22Rv1 (cell line): Measurements from ENCODE around the gene CHST8.

Experiments
- H3K27ac ChIP-seq: fragments of 450-650 bp; 2 replicates; pipeline ENCODE4 v1.5.1; 2017
- ZFX ChIP-seq: fragments of 450-650 bp; IDR thresholded peaks from 2 replicates; pipeline ENCODE4 v1.6.1; 2017; ENCODE audit warnings: antibody characterized with exemption, borderline replicate concordance
- TF ChIP-seq, protein P1 (sequence below): fragments of 450-650 bp; IDR thresholded peaks from 2 replicates; pipeline ENCODE4 v1.5.1; 2017; ENCODE audit warnings: mild to moderate bottlenecking

Gene CHST8

DNA sequence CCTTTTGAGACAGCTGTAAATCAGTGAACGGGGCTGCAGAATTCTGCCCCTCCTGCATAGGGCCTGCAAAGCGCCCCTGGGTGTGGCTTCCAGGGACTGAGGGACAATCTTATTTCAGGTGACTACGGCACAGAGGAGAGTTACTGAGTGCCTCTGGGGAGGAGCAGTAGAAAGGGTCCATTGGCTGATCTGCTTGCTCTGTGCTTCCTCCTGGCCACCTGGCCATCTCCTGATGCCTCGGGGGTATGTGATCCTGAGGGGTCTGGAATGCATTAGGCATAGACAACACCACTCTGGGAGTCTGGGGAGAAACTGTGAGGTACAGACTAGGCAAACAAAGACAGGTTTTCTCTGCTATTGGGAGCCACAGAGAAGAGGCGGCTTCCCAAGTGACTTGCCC lies 177.7 kb downstream of the CHST8 start:
- H3K27ac ChIP-seq: no peak overlapping the region
- TF ChIP-seq, protein P1, sequence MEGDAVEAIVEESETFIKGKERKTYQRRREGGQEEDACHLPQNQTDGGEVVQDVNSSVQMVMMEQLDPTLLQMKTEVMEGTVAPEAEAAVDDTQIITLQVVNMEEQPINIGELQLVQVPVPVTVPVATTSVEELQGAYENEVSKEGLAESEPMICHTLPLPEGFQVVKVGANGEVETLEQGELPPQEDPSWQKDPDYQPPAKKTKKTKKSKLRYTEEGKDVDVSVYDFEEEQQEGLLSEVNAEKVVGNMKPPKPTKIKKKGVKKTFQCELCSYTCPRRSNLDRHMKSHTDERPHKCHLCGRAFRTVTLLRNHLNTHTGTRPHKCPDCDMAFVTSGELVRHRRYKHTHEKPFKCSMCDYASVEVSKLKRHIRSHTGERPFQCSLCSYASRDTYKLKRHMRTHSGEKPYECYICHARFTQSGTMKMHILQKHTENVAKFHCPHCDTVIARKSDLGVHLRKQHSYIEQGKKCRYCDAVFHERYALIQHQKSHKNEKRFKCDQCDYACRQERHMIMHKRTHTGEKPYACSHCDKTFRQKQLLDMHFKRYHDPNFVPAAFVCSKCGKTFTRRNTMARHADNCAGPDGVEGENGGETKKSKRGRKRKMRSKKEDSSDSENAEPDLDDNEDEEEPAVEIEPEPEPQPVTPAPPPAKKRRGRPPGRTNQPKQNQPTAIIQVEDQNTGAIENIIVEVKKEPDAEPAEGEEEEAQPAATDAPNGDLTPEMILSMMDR: no peak
- TF ChIP-seq ZFX: no peak

DNA sequence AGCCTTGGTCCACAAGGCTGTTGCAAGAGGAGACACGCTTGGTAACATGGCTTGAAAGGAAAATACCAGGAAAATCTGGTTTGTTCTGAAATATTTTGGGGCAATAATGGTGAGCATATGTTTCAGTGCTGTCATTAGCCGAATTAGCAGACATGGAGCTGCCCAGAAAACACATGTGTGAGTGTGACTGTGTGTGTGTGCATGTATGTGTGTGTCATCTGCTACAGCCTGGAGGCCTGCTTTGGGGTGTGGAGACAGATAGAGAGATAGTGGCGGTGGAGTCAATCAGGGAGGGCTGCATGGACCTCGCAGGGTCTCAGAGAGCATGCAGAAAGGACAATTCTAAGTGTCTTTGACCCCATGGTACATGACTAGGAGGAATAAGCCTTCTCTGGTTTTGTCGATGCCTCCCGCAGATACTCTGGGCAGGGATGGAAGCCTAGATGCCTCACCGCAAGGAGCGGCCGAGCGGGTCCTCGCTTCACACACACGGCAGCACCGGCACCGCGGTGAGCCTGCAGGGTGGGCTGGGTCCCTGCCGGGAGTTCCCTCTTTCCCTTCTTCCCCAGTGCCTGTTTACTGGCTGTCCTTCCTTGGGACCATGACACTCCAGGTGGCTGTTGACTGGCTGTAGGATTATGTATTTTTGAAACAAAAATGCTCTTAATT lies 178.4 kb downstream of the CHST8 start:
- H3K27ac ChIP-seq: no peak overlapping the region
- TF ChIP-seq, protein P1: no peak
- no peak for TF ChIP-seq ZFX

GRCh38 chr19:33801411-33801810 lies 179.7 kb downstream of the CHST8 start:
- no peak overlapping the region for H3K27ac ChIP-seq
- TF ChIP-seq, protein P1: no peak
- TF ChIP-seq ZFX: no peak

GRCh38 chr19:33802001-33802400 lies 180.2 kb downstream of the CHST8 start:
- no peak for TF ChIP-seq ZFX
- H3K27ac ChIP-seq: no peak overlapping the region

DNA sequence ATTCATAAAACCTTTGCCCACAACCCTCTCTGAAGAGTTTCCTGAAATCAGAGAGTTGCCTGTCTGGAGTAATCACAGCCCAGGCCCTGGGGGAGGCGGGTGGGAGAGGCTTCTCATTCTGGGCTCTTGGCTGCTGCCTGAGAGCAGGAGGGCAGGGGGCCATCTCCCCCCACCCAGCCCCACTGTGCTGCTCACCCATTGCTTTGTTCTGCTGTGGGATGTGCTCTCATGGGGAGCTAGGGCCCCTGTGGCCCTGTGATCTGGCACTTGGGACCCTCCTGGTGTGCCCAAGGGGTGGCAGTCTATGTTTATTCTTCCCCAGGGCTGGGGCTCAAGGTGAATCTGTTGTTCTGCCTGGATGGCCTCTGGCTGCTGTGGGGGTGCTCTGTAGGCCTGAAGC lies 181.0 kb downstream of the CHST8 start:
- no peak overlapping the region for H3K27ac ChIP-seq
- no peak for TF ChIP-seq ZFX
- TF ChIP-seq, protein P1: no peak

DNA sequence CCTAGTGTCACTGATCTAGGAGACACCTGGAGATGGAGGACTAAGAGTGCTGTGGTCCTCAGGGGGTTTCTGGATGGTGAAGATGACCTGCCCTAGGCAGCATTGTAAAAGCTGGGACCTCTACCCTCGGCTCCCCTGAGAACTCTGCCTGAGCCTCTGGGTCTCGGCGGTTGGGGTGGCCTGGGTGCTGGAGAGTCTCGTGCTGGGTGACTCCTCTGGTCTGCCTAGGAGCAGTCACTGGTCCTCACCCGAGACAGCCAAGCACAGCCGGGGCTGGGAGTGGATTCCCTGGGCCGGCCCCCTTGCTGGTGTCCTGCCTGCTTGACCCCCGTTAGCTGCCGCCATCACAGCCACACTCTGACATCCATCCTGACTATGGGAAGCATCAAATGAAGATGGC lies 181.6 kb downstream of the CHST8 start:
- TF ChIP-seq ZFX: no peak
- TF ChIP-seq, protein P1: no peak
- no peak overlapping the region for H3K27ac ChIP-seq

DNA sequence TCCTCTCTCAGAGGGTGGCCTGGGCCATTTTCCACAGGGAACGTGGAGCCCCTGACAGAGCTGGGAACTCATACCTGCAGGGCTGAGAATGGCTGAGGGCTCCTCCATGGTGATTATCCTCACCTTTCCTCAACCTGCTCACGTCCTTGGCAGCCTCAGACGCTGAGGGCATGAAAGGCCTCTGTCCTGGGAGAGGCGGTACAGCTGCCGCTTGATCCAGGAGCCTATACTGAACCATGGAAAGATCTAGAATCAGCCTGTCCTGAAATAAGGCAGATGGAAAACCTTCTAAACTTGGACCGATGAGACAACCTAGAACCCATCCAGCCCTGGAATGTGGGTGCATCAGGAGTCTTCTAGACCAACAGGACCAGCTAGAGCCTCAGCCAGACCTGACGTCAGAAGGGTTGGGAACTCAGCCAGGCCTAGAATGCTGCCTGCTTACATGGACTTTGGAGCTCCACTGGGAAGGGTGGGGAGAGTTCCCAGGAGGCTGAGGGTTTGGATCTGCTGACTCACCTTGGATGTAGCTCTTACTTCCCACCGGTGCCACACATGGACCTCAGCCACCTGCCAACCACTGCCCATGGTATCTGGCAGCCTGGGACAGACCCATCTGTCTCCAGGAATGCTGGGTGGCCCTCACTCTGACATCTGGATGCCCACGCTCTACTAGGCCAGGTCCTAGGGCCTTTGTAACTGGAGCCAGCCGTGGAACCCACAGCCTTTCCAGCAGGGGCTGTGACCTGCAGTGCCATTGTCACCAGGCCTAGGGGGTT lies 182.5 kb downstream of the CHST8 start:
- H3K27ac ChIP-seq: no peak overlapping the region
- TF ChIP-seq ZFX: no peak
- TF ChIP-seq, protein P1: no peak
